Kasumi-1 (cell line): Measurements from ENCODE around the gene RPRD1B.
"Not testable (repeated sequence)": the region's sequence is repeated elsewhere in the genome, so short reads cannot be mapped to it uniquely, and the experiment has no call there.

ENCODE experiments used
- DNase-seq, 2 experiments: peaks; one replicate each; lab custom pipeline; 2025; lab: John Stamatoyannopoulos, UW

Gene RPRD1B

GRCh38 chr20:38107386-38107785, 73.8 kb downstream of the RPRD1B start:
- DNase-seq, result not testable (repeated sequence)

- DNase-seq, result not testable (repeated sequence)
Observed at GRCh38 chr20:38107916-38108315, 74.4 kb downstream of the RPRD1B start.

- no peak for DNase-seq
Observed at GRCh38 chr20:38108438-38108985, 75.0 kb downstream of the RPRD1B start.

- no peak for DNase-seq
Observed at GRCh38 chr20:38108986-38109541, 75.5 kb downstream of the RPRD1B start.

GRCh38 chr20:38109591-38110524, 76.3 kb downstream of the RPRD1B start:
- no peak for DNase-seq

GRCh38 chr20:38110525-38111178, 77.1 kb downstream of the RPRD1B start:
- no peak for DNase-seq

- no peak for DNase-seq
Observed at GRCh38 chr20:38111366-38112232, 78.1 kb downstream of the RPRD1B start.

- no peak for DNase-seq
Observed at GRCh38 chr20:38112261-38112929, 78.8 kb downstream of the RPRD1B start.

GRCh38 chr20:38112930-38113294, 79.4 kb downstream of the RPRD1B start:
- no peak for DNase-seq

GRCh38 chr20:38113401-38114325, 80.1 kb downstream of the RPRD1B start:
- peak; percentile 62 to 76 for DNase-seq

GRCh38 chr20:38114353-38114791, 80.8 kb downstream of the RPRD1B start:
- no peak for DNase-seq

GRCh38 chr20:38115205-38115604, 81.7 kb downstream of the RPRD1B start:
- peak in 1 of 2 experiments; percentile 6 for DNase-seq

GRCh38 chr20:38115896-38116295, 82.3 kb downstream of the RPRD1B start:
- DNase-seq, result no peak

- DNase-seq, result no peak
Observed at GRCh38 chr20:38116409-38117165, 83.0 kb downstream of the RPRD1B start.

GRCh38 chr20:38117205-38117604, 83.7 kb downstream of the RPRD1B start:
- no peak for DNase-seq

- no peak for DNase-seq
Observed at GRCh38 chr20:38117635-38118034, 84.1 kb downstream of the RPRD1B start.

- DNase-seq, result no peak
Observed at GRCh38 chr20:38119446-38119845, 85.9 kb downstream of the RPRD1B start.

- DNase-seq, result no peak
Observed at GRCh38 chr20:38120625-38120988, 87.1 kb downstream of the RPRD1B start.

- no peak for DNase-seq
Observed at GRCh38 chr20:38121741-38122140, 88.2 kb downstream of the RPRD1B start.
